Endothelial cell (in vitro differentiated cells): ENCODE data around the gene RIPOR3. TPM values are rescaled to one million over a fixed set of nuclear protein-coding genes. Genes with fewer than 3 reads are reported as not detected.

Source experiments
- DNase-seq: peaks from one replicate; pipeline ENCODE4 v3.0.0; 2021; ENCODE audit warnings: low spot score
- H3K27ac Mint-ChIP-seq: one replicate; pipeline ENCODE4 v1.8.0; 2021; ENCODE audit warnings: mixed read lengths, inconsistent platforms; ENCODE audit not compliant: unreplicated experiment
- H3K27me3 Mint-ChIP-seq: one replicate; pipeline ENCODE4 v1.8.0; 2021; ENCODE audit warnings: mild to moderate bottlenecking, moderate library complexity, mixed read lengths, inconsistent platforms; ENCODE audit not compliant: unreplicated experiment
- H3K36me3 Mint-ChIP-seq: one replicate; pipeline ENCODE4 v1.8.0; 2021; ENCODE audit warnings: mild to moderate bottlenecking, low read depth, mixed read lengths, inconsistent platforms; ENCODE audit not compliant: unreplicated experiment
- H3K4me1 Mint-ChIP-seq: one replicate; pipeline ENCODE4 v1.8.0; 2021; ENCODE audit warnings: mild to moderate bottlenecking, mixed read lengths, inconsistent platforms; ENCODE audit not compliant: unreplicated experiment
- H3K4me3 Mint-ChIP-seq: one replicate; pipeline ENCODE4 v1.8.0; 2021; ENCODE audit warnings: mild to moderate bottlenecking, mixed read lengths, inconsistent platforms; ENCODE audit not compliant: unreplicated experiment
- H3K9me3 Mint-ChIP-seq: one replicate; pipeline ENCODE4 v1.8.0; 2021; ENCODE audit warnings: mixed read lengths, inconsistent platforms; ENCODE audit not compliant: unreplicated experiment
- total RNA-seq: library from RNA; stranded (reverse); fragmentation: NEBNext Ultra II Directional; extraction: Animal tissue kit (Norgen Biotek cat#: 25700); gene quantifications from one replicate; pipeline ENCODE4 v1.2.1, GENCODE V29; 2021; ENCODE audit not compliant: unreplicated experiment
- TF ChIP-seq, protein P1 (sequence below): fragments of 200-600 bp; sonication (generic); IDR thresholded peaks from one replicate; pipeline ENCODE4 v1.5.0; 2021; ENCODE audit warnings: antibody characterized with exemption; ENCODE audit not compliant: unreplicated experiment

Gene RIPOR3
- total RNA-seq, 1 donor from 2014 or later = 11.2 TPM

DNA sequence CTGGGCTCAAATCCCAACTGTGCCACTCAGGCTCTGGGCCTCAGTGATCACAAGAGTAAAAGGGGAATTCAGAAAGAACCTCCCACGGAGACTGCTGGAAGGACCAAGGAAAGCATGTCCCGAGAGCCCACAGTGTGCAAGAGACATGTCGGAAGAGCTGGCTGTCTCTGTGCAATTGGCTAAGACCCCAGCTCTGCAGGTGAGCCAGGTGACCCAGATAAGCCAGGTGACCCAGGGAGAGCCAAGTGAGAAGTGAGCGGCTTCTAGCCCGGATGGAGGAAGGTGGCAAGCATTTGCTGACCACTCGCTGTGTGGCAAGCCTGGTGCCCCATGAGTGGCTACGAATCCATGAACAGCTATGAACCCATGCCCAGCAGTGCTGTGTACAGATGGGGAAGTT is 59.1 kb downstream of the RIPOR3 start:
- Mint-ChIP-seq H3K27me3 (peaks cover 10% of the 10 kb centered on the region), H3K4me3 (no peak overlapping the region), H3K36me3 (no peaks in the 10 kb centered on the region), H3K9me3 (no peaks in the 10 kb centered on the region), H3K4me1 (peaks cover 23% of the 10 kb centered on the region), H3K27ac (peak overlapping the region; percentile 24)
- TF ChIP-seq, protein P1, sequence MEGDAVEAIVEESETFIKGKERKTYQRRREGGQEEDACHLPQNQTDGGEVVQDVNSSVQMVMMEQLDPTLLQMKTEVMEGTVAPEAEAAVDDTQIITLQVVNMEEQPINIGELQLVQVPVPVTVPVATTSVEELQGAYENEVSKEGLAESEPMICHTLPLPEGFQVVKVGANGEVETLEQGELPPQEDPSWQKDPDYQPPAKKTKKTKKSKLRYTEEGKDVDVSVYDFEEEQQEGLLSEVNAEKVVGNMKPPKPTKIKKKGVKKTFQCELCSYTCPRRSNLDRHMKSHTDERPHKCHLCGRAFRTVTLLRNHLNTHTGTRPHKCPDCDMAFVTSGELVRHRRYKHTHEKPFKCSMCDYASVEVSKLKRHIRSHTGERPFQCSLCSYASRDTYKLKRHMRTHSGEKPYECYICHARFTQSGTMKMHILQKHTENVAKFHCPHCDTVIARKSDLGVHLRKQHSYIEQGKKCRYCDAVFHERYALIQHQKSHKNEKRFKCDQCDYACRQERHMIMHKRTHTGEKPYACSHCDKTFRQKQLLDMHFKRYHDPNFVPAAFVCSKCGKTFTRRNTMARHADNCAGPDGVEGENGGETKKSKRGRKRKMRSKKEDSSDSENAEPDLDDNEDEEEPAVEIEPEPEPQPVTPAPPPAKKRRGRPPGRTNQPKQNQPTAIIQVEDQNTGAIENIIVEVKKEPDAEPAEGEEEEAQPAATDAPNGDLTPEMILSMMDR = no peak
- no peak for DNase-seq

DNA sequence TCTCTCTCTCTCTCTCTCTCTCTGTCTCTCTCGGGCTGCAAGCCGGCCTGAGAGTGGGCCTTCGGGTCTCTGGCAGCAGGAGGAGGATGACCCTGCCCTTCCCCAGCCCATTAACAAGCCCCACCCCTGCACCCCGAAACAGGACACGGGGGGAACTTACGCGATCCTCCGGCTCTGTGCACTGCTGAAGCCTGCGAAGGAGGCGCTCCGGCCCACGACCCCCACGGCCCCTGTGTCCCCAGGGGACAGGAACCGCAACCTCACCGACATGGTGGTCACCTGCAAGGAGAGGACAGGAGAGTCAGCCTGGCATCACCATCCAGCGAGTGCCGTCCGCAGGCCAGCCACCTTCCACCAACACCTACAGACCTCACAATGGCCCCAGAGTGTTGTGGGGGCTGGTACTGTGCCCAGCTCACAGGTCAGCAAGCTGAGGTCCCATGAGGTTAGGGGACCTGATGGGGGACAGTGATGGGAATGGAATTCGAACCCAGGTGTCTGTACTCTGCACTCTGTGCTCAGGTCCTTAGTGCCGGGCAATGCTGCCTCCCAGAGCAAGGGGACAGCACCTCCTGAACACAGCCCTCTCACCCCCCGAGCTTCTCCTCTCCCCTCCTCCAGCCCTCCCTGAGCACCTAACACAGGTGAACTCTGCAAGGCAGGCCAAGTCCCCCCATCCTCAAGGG is 60.6 kb downstream of the RIPOR3 start:
- Mint-ChIP-seq H3K4me3 (no peak overlapping the region), H3K36me3 (no peaks in the 10 kb centered on the region), H3K4me1 (peaks cover 11% of the 10 kb centered on the region), H3K27me3 (peaks cover 6% of the 10 kb centered on the region), H3K9me3 (no peaks in the 10 kb centered on the region), H3K27ac (no peak overlapping the region)
- TF ChIP-seq, protein P1 = no peak
- no peak for DNase-seq

DNA sequence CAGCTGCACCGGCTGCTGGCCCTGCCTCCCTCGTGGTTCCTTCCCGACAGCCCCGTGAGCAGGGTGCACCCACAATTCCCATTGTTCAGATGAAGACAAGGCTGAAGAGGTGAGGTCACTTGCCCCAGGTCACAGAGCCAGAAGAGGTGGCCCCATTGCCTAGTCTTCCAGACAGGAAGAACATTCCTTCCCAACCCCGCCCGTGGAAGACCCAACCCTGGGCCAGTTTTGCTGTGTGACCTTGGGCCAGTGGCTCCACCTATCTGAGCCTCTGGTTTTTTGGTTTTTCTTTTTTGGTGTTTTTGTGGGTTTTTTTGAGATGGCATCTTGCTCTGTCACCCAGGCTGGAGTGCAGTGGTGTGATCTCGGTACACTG is 61.7 kb downstream of the RIPOR3 start:
- H3K4me1 Mint-ChIP-seq = peaks cover 4% of the 10 kb centered on the region
- DNase-seq = no peak
- peaks cover 6% of the 10 kb centered on the region for H3K27me3 Mint-ChIP-seq
- H3K36me3 Mint-ChIP-seq = no peaks in the 10 kb centered on the region
- TF ChIP-seq, protein P1 = no peak
- no peak overlapping the region for H3K27ac Mint-ChIP-seq
- no peaks in the 10 kb centered on the region for H3K9me3 Mint-ChIP-seq
- no peak overlapping the region for H3K4me3 Mint-ChIP-seq

DNA sequence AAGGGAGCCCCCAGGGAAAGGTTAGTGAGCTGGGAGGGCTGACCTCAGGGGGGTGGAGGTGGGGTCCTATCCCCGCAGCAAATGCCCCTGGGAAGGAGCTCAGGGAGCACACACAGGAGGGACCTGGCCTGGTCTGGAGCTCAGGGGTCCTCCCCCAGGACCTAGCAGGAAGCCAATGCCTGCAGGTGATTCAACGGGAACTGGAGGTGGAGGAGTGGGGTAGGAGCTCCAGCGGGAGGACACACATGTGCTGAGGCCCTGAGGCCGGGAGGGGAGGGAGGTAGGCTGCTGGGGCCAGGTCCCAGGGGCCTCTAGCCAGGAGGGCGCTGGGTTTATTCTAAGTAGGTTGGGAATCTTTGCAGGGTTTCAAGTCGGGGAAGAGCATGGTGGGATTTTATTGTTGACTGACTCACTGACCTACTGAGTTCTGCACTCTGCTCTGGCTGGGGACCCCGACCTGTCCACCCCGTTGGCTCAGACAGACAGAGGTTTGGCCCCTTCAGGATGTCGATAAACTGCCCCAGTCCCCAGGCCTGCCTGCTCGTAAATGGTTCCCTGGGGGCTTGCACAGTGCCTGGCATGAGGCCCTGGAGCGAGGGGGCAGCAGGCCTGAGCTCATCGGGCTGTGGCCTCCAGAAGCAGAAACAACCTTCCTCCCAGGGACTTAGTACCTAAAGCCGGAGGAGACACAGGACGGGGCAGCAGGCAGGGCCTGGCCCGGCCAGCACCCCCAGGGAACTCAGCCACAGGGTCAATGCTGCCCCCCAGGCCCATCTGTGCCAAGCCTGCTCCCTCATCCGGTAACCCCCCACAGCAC is 62.3 kb downstream of the RIPOR3 start:
- H3K9me3 Mint-ChIP-seq = no peaks in the 10 kb centered on the region
- H3K36me3 Mint-ChIP-seq = no peaks in the 10 kb centered on the region
- H3K4me3 Mint-ChIP-seq = no peak overlapping the region
- TF ChIP-seq, protein P1 = no peak
- peaks cover 4% of the 10 kb centered on the region for H3K27me3 Mint-ChIP-seq
- no peak overlapping the region for H3K27ac Mint-ChIP-seq
- peaks cover under 1% of the 10 kb centered on the region for H3K4me1 Mint-ChIP-seq
- DNase-seq = no peak

DNA sequence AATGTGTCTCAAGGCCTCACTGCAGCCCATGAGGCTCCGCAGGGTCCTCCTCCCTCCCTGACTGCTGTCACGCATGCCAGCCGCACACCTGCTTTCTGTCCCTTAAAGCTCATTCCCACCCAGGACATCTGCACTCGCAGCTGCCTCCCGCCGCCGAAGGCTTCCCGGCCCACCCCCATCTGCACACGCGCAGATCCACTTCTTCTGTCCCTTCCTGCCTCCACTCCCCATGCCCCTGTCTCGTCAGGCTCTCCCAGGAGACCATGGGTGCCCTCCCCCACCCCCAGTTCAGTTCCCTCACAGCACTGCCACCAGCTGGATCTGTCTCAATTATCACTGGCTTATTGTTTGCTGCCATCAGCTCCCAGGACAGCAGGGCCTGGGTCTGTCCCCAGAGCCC is 63.0 kb downstream of the RIPOR3 start:
- no peak overlapping the region for H3K4me3 Mint-ChIP-seq
- H3K4me1 Mint-ChIP-seq = no peaks in the 10 kb centered on the region
- H3K27me3 Mint-ChIP-seq = peaks cover 1% of the 10 kb centered on the region
- TF ChIP-seq, protein P1 = no peak
- no peak overlapping the region for H3K27ac Mint-ChIP-seq
- no peak for DNase-seq
- H3K36me3 Mint-ChIP-seq = no peaks in the 10 kb centered on the region
- no peaks in the 10 kb centered on the region for H3K9me3 Mint-ChIP-seq
